Activated T-cell treated with anti-CD3 and anti-CD28 coated beads for 1 hour (primary cell): ENCODE results near the gene BAZ1A.
"Not testable (repeated sequence)": the region's sequence is repeated elsewhere in the genome, so short reads cannot be mapped to it uniquely, and the experiment has no call there.

Experiments
- DNase-seq: peaks from one replicate; pipeline ENCODE4 v3.0.0-alpha.2; 2020; ENCODE audit warnings: low read depth

Gene BAZ1A

DNA sequence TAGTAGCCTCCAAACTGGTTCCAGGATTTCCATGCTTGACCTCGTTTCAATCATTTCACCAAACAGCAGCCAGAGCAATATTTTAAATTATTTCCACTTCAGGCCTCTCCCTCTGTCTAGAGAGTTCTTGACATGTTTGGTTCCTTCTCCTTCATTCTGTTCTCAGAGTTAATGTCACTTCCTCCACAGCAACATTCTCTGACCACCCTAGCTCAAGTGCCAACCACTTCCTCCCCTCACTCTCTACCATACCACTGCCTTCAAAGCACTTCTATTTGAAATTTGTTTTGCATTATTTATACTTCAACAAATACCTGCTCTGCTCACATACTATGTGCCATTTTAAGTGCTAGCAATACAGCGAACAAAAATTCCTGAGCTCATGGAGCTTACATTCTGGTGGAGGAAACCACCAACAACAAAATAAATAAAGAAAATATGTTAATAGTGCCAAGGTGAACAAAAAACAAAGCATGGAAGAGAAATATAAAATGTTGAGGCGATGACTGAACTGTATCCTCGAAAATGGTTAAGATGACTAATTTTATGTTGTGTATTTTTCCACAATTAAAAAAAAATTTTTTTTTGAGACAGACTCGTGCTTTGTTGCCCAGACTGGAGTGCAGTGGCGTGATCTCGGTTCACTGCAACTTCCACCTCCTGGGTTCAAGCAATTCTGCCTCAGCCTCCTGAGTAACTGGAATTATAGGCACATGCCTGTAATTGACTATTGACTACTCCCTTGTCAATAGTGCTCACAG, 17.3 kb downstream of the BAZ1A start:
- DNase-seq: no peak

DNA sequence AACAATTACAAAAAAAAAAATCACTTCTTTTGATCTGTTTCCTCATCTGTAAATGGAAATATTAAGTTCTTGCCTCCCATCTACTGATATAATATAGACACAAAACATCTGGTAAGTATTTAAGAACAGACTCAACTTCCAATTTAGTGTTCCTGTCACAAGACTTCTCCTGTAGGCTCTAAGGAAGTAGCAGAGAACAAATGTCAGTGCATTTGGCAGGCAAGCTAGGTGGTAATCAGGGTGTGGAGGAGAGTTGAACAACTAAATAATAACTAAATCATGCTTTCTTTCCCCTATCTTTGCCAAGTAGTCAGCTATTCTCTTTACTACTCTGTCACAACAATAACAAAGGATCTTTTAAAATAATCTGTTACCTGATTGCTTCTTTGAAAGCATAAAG, 22.1 kb downstream of the BAZ1A start:
- DNase-seq: no peak

DNA sequence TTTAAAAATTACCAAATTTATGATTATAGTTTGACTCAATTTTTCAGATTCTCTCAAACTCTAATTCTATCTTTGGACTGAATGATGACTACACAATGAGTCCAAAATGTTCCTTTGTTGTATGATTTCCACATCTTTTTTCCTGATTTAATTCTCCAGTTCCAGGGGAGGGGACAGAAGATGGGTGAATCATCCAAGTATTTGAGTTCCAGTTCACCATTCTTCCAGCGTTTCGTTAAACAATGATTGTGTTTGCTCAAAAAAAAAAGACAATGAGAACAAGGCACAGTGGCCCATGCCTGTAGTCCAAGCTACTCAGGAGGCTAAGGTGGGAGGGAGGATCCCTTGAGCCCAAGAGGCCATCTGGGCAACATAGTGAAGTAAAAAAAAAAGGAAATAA, 23.8 kb downstream of the BAZ1A start:
- DNase-seq: no peak

DNA sequence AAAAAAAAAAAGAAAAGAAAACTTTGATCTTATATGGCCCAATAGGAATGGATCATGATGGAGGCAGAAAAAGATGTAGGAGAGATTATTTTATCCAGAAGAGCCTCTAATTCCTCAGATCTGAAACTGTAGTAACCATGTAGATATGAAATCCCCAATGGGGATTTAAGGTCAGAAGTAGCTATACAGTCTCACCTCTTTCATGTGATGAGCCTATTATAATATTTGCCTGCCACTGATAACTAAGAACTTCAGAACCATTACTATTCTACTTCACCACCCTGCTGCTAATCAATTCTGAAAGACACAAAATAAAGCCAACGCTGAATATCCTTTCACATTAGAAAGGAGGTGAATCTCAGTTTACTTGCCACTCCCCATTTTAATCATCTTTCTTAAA, 29.3 kb downstream of the BAZ1A start:
- DNase-seq: no peak

DNA sequence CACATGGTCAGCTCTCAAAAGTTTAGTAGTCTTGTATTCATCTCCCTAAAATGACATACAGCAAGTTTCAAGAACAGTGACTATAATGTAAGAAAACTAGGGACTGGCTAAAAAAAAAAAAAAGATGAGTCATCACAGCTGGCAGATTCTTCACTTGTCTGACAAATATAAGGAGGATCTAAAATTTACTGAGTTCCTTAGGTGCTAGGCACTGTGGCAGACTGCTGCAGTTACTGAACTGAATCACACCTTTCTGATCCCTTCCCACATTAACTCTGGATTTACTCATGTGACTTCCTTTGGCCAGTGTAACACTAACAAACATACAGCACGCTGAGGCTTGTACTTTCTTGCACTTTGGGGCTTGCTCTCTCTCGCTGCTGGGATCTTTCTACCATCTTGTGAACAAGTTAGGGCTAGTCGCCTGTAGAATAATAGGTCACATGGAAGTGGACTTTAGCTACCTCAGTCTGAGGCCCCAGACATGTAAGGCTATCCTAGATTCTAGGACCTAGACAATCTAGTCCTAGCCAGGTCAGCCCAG, 32.1 kb downstream of the BAZ1A start:
- DNase-seq: no peak

DNA sequence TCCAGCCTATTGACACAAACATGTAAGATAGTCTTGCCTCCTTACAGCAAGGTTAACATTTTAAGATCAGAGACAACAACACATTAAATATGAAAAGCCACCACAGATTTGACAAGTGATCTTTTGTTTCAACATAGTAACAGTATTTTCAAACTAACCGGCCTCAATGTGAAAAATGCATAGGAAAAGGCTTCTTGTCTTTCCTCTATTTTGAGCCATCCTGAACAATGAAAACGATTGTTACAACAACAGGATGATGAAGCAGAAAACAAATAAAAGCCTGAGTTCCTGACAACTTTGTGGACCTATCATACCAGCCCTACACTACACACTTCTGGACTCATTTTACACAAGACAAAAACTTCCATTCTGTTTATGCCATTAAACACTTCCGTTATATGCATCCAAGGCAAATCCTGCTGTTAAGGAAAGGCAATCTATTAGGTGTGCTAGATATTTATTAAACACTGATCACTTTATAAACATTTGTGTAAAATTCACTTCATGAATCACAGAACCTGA, 37.3 kb downstream of the BAZ1A start:
- DNase-seq: no peak

DNA sequence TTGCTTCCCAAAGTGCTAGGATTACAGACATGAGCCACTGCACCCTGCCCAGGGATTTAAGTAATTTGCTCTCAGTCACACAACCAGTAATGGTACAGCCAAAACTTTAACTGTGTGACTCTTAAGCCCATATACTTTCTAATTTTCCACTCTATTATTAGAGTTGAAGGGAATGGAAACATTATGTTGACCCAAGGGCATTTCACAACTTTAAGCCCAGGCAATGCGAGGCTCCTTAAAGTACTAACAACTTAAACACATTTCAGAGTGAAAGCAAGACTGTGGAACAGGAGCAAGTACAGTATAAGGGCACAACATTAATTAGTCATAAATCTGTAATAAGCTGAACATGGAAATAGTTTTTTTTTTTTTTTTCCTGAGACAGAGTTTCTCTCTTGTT, 39.8 kb downstream of the BAZ1A start:
- DNase-seq: no peak

DNA sequence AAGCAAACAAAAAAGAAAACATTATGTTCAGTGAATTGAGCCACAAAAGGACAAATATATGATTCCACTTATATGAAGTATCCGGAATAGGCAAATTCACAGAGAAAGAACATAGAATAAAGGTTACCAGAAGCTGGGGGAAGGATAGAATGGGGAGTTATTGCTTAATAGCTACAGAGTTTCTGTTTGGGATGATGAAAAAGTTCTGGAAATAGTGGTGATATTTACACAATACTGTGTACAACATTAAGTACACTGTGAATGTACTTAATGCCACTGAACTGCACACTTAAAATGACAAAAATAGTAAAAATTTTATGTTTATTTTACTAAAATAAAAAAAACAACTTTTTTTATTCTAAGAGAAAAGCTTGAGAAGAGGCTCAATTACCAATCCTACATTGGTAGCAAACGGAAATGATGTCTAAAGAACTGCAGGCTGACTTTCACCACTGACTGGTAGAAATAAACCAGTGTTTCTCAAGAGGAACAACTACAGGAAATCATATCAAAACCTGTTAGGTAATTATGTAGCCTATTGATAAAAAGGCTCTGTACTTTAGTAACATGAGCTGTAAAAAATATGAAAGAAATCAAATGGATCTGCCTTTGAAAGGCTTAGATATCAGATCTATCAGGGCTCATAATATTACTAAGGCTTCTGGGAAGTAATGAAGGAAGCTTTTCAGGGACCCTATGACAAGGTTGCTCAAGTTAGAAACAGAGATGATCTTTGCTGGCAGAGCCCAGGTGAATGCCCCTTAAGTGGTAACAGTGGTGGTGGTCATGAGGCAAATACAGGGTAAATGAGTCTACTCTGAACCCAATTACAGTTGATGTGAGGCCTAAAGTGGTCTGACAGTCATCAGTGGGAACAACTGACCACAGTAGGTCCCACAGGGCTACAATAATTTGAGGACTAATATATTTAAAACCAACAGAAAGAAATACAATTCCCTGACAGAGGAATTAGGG, 41.3 kb downstream of the BAZ1A start:
- DNase-seq: no peak

DNA sequence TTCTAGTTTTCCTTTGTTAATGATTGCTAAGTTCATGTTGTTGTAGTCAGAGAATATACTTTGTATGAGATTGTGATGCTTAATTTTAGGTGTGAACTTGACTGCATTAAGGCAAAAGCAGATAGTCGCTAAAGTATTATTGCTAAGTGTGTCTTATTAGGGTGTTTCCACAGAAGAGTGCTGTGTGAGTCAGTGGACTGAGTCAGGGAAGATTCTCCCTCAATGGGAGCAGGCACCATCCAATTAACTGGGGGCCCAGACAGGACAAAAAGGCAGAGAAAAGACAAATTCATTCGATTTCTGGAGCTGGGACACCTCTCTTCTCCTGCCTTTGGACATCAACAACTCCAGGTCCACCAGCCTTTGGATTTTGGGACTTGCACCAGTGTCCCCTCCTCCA, 48.5 kb downstream of the BAZ1A start:
- DNase-seq: no peak

DNA sequence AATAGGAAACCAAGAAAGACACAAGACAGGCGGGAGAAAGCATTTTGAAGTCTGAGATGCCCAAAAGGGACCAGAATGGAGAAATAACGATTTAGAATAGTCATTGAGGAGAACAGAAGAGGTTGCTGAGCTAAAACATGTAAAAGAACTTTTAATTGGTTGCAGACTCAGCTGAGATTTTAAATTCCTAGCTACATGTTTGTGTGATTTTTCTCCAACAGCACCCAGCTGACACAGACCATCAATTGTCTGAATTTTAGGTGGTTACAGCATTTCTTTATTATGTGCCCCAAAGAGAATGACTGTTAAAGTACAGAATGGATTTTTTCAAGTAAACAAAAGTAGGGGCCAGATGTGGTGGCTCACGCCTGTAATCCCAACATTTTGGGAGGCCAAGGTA, 50.3 kb downstream of the BAZ1A start:
- no peak for DNase-seq

DNA sequence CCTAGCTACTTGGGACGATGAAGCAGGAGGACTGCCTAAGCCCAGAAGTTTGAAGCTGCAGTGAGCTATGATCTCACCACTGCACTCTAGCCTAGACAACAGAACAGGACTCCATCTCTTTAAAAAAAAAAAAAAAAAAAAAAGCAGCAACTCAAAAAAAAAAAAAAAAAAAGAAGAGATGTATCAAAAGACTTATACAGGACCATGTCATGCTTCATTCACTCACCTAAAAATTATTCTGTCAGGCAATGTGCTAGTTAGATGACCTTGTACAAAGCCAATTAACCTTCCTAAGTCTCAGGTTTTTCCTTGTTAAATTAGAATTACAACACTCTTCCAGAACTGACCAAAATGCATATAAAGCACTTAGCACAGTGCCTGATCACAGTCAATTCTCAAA, 50.9 kb downstream of the BAZ1A start:
- no peak for DNase-seq

DNA sequence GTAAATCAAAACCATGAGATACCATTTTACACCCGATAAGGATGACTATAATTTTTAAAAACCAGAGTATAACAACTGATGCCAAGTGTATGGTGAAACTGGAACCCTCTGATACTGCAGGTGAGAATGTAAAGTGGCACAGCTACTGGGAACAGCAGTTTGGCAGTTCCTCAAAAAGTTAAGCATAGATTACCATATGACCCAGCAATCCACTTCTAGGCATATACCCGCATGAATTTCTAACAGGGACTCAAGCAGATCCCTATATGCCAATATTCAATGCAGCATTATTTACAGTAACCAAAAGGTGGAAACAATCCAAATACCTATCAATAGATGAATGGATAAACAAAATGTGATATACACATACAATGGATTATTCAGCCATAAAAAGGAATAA, 57.4 kb downstream of the BAZ1A start:
- no peak for DNase-seq

DNA sequence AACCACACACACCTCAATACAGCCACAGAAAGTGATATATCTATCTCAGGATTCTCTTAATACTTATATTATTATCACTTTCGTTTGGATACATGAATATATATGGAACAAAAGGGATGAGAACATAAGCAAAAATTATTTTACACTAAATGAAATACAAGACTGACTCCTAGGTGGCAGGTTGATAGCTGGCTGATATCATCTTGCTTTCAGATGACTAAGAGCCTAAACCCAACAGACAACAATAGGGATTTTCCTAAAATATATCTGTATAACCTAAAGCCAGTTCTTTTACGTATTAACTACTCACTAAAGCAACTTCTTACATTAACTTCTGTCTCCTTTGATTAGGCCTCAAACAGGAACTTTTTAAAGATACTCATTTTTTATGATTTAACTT, 65.1 kb downstream of the BAZ1A start:
- no peak for DNase-seq

DNA sequence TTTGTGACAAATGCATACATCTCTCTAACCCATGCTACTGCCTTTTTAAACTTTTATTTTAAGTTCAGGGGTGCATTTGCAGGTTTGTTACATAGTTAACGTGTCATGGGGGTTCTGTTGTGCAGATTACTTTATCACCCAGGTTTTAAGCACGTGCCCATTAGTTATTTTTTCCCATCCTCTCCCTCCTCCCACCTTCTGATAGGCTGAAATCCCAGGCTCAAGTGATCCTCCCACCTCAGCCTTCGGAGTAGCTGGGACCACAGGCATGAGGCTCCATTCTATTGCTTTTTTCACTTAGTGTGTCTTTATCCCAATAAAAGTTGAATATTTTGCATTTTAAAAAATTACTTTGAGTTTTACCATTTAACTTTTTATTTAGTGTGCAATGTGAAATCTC, 68.9 kb downstream of the BAZ1A start:
- no peak for DNase-seq

DNA sequence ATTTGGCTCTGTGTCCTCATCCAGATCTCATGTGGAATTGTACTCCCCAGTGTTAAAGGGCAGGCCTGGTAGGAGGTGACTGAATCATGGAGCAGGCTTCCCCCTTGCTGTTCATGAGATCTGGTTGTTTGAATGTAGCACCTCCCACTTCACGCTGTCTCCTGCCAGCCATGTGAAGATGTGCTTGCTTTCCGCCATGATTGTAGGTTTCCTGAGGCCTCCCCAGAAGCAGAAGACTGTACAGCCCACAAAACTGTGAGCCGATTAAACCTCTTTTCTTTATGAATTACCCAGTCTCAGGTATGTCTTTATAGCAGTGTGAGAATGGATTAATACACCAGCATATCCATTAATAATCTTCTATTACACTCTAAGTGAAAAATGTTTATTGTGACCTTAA, 70.2 kb downstream of the BAZ1A start:
- DNase-seq: no peak

DNA sequence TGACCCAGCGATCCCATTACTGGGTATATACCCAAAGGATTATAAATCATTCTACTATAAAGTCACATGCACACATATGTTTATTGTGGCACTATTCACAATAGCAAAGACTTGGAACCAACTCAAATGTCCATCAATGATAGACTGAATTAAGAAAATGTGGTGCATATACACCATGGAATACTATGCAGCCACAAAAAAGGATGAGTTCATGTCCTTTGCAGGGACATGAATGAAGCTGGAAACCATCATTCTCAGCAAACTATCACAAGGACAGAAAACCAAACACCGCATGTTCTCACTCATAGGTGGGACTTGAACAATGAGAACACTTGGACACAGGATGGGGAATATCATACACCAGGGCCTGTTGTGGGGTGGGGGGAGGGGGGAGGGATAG, 76.3 kb downstream of the BAZ1A start:
- DNase-seq: not testable (repeated sequence)

DNA sequence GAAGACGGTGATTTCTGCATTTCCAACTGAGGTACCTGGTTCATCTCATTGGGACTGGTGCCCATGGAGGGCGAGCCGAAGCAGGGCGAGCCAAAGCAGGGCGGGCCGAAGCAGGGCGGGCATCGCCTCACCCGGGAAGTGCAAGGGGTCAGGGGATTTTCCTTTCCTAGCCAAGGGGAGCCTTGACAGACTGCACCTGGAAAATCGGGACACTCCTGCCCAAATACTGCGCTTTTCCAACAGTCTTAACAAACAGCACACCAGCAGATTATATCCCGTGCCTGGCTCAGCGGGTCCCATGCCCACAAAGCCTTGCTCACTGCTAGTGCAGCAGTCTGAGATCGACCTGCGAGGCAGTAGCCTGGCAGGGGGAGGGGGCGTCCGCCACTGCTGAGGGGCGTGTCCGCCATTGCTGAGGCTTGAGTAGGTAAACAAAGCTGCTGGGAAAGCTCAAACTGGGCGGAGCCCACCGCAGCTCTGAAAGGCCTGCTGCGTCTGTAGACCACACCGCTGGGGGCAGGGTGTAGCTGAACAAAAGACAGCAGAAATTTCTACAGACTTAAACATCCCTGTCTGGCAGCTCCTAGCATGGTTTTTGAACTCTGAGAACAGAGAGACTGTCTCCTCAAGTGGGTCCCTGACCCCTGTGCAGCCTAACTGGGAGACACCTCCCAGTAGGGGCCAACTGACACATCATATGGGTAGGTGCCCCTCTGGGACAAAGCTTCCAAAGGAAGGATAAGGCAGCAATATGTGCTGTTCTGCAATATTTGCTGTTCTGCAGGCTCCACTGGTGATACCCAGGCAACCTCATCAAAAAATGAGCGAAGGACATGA, 77.2 kb downstream of the BAZ1A start:
- DNase-seq: no peak

DNA sequence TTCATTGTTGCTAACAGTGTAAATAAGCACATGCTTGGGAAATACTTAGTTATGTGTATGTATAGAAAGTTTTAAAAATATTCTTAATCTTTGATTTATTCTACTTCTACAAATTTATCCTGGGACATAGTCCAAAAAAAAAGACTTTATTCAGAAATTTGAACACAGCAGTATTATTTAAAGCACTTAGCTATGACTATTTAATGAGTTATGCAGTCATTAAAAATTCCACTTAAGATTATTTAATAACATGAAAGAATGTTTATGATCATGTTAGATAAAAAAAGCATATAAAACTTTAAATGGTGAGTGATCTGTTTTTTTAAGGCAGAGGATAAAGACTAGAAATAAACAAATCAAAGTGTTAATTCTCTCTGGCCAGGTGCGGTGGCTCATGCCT, 78.3 kb downstream of the BAZ1A start:
- no peak for DNase-seq

DNA sequence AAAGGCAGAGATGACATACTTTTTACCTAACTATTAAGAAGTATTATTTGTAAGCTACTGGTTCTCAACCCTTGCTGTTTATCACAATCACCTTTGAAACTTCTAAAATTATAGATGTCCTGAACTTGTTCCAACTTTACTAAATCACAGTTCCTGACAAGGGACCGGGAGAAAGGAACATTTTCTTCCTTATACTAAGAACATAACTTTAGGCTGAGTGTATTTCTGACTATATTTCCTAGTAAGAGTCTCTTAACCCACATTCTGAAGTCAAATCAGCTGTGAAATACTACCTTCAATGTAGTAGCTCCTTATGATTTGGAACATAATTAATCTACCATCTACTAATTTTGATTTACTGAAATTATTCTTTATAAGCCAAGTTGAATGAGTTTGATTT, 80.2 kb downstream of the BAZ1A start:
- DNase-seq: no peak

DNA sequence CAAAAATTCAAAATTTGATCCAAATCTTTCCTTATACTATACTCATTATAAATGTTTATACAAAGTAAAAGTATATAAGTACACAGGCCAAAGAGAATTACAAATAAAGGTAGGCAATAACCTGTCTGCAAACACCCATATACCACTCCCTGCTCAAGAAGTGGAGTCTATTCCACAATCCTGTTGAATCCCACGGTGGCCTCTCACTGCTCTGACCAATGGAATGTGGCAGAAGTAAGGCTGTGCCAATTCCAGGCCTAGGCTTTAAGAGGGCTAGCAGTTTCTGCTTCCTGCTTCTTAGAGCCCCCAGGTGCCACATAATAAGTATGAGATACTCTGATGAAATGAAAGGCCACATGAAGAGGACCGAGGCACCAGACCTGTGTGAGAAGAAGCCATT, 80.9 kb downstream of the BAZ1A start:
- no peak for DNase-seq

DNA sequence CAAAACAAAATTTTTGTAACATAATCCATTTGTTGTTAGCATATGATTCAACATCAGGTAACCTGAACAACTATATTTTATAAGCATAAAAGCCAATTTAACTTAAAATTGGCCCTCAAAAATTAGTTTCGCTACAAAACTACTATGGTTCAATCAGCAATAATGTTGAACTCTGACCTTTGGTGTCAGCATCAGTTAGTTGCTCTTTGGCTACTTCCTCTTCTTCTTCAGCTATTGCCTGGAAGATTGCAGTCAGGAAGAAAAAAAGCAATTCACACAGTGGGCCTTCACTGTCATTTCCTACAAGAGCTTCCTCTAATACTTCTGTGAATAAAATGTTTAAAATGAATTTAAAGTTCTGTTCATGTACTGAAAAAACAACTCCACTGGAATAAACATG, 82.6 kb downstream of the BAZ1A start:
- DNase-seq: no peak
